Loucy (cell line): ENCODE data around the gene SLC25A13.

Source experiments
- H2AFZ ChIP-seq: fragments of 200-600 bp; sonication (generic); 2 replicates; pipeline ENCODE4 v1.6.0; 2016; ENCODE audit warnings: antibody characterized with exemption, mild to moderate bottlenecking, low read length, moderate library complexity
- H3F3A ChIP-seq: fragments of 200-600 bp; 2 replicates; pipeline ENCODE4 v1.6.0; 2016; ENCODE audit warnings: antibody characterized with exemption, low read depth, mild to moderate bottlenecking
- H3K27me3 ChIP-seq: fragments of 200-600 bp; sonication (generic); 2 replicates; pipeline ENCODE4 v1.6.1; 2014; ENCODE audit warnings: low read length, mild to moderate bottlenecking; ENCODE audit not compliant: insufficient read depth, poor library complexity, severe bottlenecking
- H3K36me3 ChIP-seq: fragments of 200-600 bp; sonication (generic); 2 replicates; pipeline ENCODE4 v1.6.1; 2016; ENCODE audit warnings: low read length; ENCODE audit not compliant: insufficient read depth
- H3K4me1 ChIP-seq: fragments of 200-600 bp; sonication (generic); 2 replicates; pipeline ENCODE4 v1.5.1; 2014; ENCODE audit warnings: low read length, mild to moderate bottlenecking; ENCODE audit not compliant: insufficient read depth, poor library complexity, severe bottlenecking
- H3K4me2 ChIP-seq: fragments of 200-600 bp; sonication (generic); 2 replicates; pipeline ENCODE4 v1.6.0; 2014; ENCODE audit warnings: antibody characterized with exemption, low read length, low read depth, mild to moderate bottlenecking; ENCODE audit not compliant: poor library complexity, severe bottlenecking
- H3K4me3 ChIP-seq: fragments of 200-600 bp; sonication (generic); 2 replicates; pipeline ENCODE4 v1.5.1; 2014; ENCODE audit warnings: low read length, mild to moderate bottlenecking, mixed read lengths; ENCODE audit not compliant: poor library complexity, severe bottlenecking
- H3K79me2 ChIP-seq: fragments of 200-600 bp; sonication (generic); 2 replicates; pipeline ENCODE4 v1.6.1; 2014; ENCODE audit warnings: low read length; ENCODE audit not compliant: insufficient read depth
- H3K9ac ChIP-seq: fragments of 200-600 bp; sonication (generic); 2 replicates; pipeline ENCODE4 v1.6.0; 2014; ENCODE audit warnings: mild to moderate bottlenecking, low read depth, low read length, moderate library complexity; ENCODE audit not compliant: poor library complexity, severe bottlenecking
- H3K9me2 ChIP-seq: fragments of 200-600 bp; sonication (generic); replicated peaks from 2 replicates; pipeline ENCODE4 v1.6.1; 2016; ENCODE audit warnings: low read depth, low read length, mixed read lengths
- H3K9me3 ChIP-seq: fragments of 200-600 bp; sonication (generic); 2 replicates; pipeline ENCODE4 v1.6.1; 2014; ENCODE audit warnings: mild to moderate bottlenecking, antibody characterized with exemption, low read length, low read depth; ENCODE audit not compliant: insufficient read depth
- H4K20me1 ChIP-seq: fragments of 200-600 bp; sonication (generic); 2 replicates; pipeline ENCODE4 v1.6.0; 2014; ENCODE audit warnings: antibody characterized with exemption, low read length, mild to moderate bottlenecking; ENCODE audit not compliant: insufficient read depth, poor library complexity, severe bottlenecking
- CTCF ChIP-seq: fragments of 200-600 bp; sonication (generic); conservative IDR thresholded peaks from 2 replicates; pipeline ENCODE4 v1.5.1; 2014; ENCODE audit warnings: mild to moderate bottlenecking, antibody characterized with exemption, low read length
- EZH2phosphoT487 ChIP-seq: fragments of 200-600 bp; IDR thresholded peaks from 2 replicates; pipeline ENCODE4 v1.6.1; 2018; ENCODE audit warnings: antibody characterized with exemption, mild to moderate bottlenecking, moderate library complexity, borderline replicate concordance

Gene SLC25A13

GRCh38 chr7:96303686-96304443, 18.0 kb downstream of the SLC25A13 start:
- no peak overlapping the region for H3K9ac ChIP-seq
- peaks cover 72% of the 10 kb centered on the region for H3K4me1 ChIP-seq
- H3K4me3 ChIP-seq = peak overlapping the region; percentile 48
- H3K9me2 ChIP-seq = no peaks in the 10 kb centered on the region
- H3K36me3 ChIP-seq = no peaks in the 10 kb centered on the region; the same call in 1 of the 2 replicates
- H3K79me2 ChIP-seq = peaks cover 89% of the 10 kb centered on the region
- H3K9me3 ChIP-seq = no peaks in the 10 kb centered on the region
- peaks cover 43% of the 10 kb centered on the region for H4K20me1 ChIP-seq
- H2AFZ ChIP-seq = no peak overlapping the region
- TF ChIP-seq CTCF (no peak), EZH2phosphoT487 (no peak)
- peaks cover 9% of the 10 kb centered on the region for H3F3A ChIP-seq
- peak overlapping the region; percentile 67 for H3K4me2 ChIP-seq
- no peaks in the 10 kb centered on the region for H3K27me3 ChIP-seq

GRCh38 chr7:96303105-96303685, 18.7 kb downstream of the SLC25A13 start:
- H3K36me3 ChIP-seq = no peaks in the 10 kb centered on the region; the same call in 1 of the 2 replicates
- no peaks in the 10 kb centered on the region for H3K9me3 ChIP-seq
- peaks cover 43% of the 10 kb centered on the region for H4K20me1 ChIP-seq
- H3K79me2 ChIP-seq = peaks cover 93% of the 10 kb centered on the region
- H3K27me3 ChIP-seq = no peaks in the 10 kb centered on the region
- no peak overlapping the region for H2AFZ ChIP-seq
- peaks cover 9% of the 10 kb centered on the region for H3F3A ChIP-seq
- peak overlapping the region; percentile 67 for H3K4me2 ChIP-seq
- H3K4me1 ChIP-seq = peaks cover 67% of the 10 kb centered on the region
- no peak overlapping the region for H3K9ac ChIP-seq
- TF ChIP-seq CTCF (no peak), EZH2phosphoT487 (no peak)
- H3K9me2 ChIP-seq = no peaks in the 10 kb centered on the region
- peak overlapping the region; percentile 48 for H3K4me3 ChIP-seq

- H3K9me3 ChIP-seq = no peaks in the 10 kb centered on the region
- H3F3A ChIP-seq = peaks cover 9% of the 10 kb centered on the region
- H3K36me3 ChIP-seq = peaks cover 3% of the 10 kb centered on the region; the same call in 1 of the 2 replicates
- peaks cover 54% of the 10 kb centered on the region for H3K4me1 ChIP-seq
- H3K27me3 ChIP-seq = no peaks in the 10 kb centered on the region
- no peak overlapping the region for H3K9ac ChIP-seq
- H3K4me3 ChIP-seq = no peak overlapping the region
- peaks cover 82% of the 10 kb centered on the region for H3K79me2 ChIP-seq
- peaks cover 39% of the 10 kb centered on the region for H4K20me1 ChIP-seq
- H3K9me2 ChIP-seq = no peaks in the 10 kb centered on the region
- TF ChIP-seq EZH2phosphoT487 (no peak), CTCF (no peak)
- no peak overlapping the region for H2AFZ ChIP-seq
- H3K4me2 ChIP-seq = peak overlapping the region; percentile 10
Observed at GRCh38 chr7:96300986-96301385, 20.9 kb downstream of the SLC25A13 start.
